Measurements from ENCODE around the gene CEP164. TPM values are rescaled to one million over a fixed set of nuclear protein-coding genes. Genes with fewer than 3 reads are reported as not detected.

Gene CEP164
- polyA plus RNA-seq, 3 donors = 4.3 to 32.1 (median 8.0) TPM

- Histone ChIP-seq H3K4me2 (replicated peaks; ENCODE audit: extremely low read depth, low read length, poor library complexity, severe bottlenecking) (no peak overlapping the region), H3K4me1 (ENCODE audit: control insufficient read depth in 1 of 2, insufficient read depth in 2 of 2, low read length in 2 of 2) (peaks cover 9 to 10% of the 10 kb centered on the region in 2 donors), H3K36me3 (replicated peaks in 1 of 2; ENCODE audit: control insufficient read depth in 1 of 2, insufficient read depth in 2 of 2, low read length in 2 of 2) (no peaks in the 10 kb centered on the region), H3K27me3 (ENCODE audit: control insufficient read depth in 2 of 2, insufficient read depth in 2 of 2, low read length in 2 of 2) (no peaks in the 10 kb centered on the region), H3K4me3 (replicated peaks in 1 of 3; ENCODE audit: low read depth in 2 of 3, low read length in 3 of 3) (no peak overlapping the region), H3K27ac (ENCODE audit: low read depth in 1 of 2, low read length in 2 of 2) (no peak overlapping the region), H3K9me3 (replicated peaks in 1 of 2; ENCODE audit: control insufficient read depth in 1 of 2, insufficient read depth in 1 of 2, low read length in 2 of 2) (no peaks in the 10 kb centered on the region), H3K9ac (ENCODE audit: insufficient read depth, low read length, poor library complexity, severe bottlenecking) (no peak overlapping the region), H4K20me1 (ENCODE audit: insufficient read depth, low read length) (no peaks in the 10 kb centered on the region), H3K79me2 (ENCODE audit: insufficient read depth, low read length) (no peaks in the 10 kb centered on the region), H2AFZ (ENCODE audit: insufficient read depth, low read depth, low read length, poor library complexity, severe bottlenecking) (no peak overlapping the region)
- Mint-ChIP-seq H3K4me1 (peaks cover 10% of the 10 kb centered on the region), H3K9me3 (peaks cover 4 to 13% (median 11%) of the 10 kb centered on the region in 7 donors), H3K27ac (no peak overlapping the region), H3K27me3 (ENCODE audit: low read depth in 3 of 3) (peaks cover 5 to 7% (median 6%) of the 10 kb centered on the region in 3 donors), H3K4me3 (no peak overlapping the region), H3K36me3 (no peaks in the 10 kb centered on the region)
- intact Hi-C loops (cut with micrococcal nuclease) = no loop called here
- no peak for TF ChIP-seq CTCF (IDR thresholded peaks at IDR 0.05)
- 89% methylated on average over 9 of the region's 15 CpGs for WGBS (ENCODE audit: insufficient coverage)
- DNase-seq = no peak
Observed at GRCh38 chr11:117457031-117457785, 129.6 kb downstream of the CEP164 start.

GRCh38 chr11:117457835-117458234, 130.2 kb downstream of the CEP164 start:
- TF ChIP-seq CTCF (IDR thresholded peaks at IDR 0.05) = no peak
- Histone ChIP-seq H3K4me3 (replicated peaks in 1 of 3; ENCODE audit: low read depth in 2 of 3, low read length in 3 of 3) (no peak overlapping the region), H3K27ac (ENCODE audit: low read depth in 1 of 2, low read length in 2 of 2) (no peak overlapping the region), H3K9me3 (replicated peaks in 1 of 2; ENCODE audit: control insufficient read depth in 1 of 2, insufficient read depth in 1 of 2, low read length in 2 of 2) (no peaks in the 10 kb centered on the region), H3K9ac (ENCODE audit: insufficient read depth, low read length, poor library complexity, severe bottlenecking) (no peak overlapping the region), H3K4me1 (ENCODE audit: control insufficient read depth in 1 of 2, insufficient read depth in 2 of 2, low read length in 2 of 2) (peaks cover 9 to 10% of the 10 kb centered on the region in 2 donors), H3K36me3 (replicated peaks in 1 of 2; ENCODE audit: control insufficient read depth in 1 of 2, insufficient read depth in 2 of 2, low read length in 2 of 2) (no peaks in the 10 kb centered on the region), H3K27me3 (ENCODE audit: control insufficient read depth in 2 of 2, insufficient read depth in 2 of 2, low read length in 2 of 2) (no peaks in the 10 kb centered on the region), H3K4me2 (replicated peaks; ENCODE audit: extremely low read depth, low read length, poor library complexity, severe bottlenecking) (no peak overlapping the region), H3K79me2 (ENCODE audit: insufficient read depth, low read length) (no peaks in the 10 kb centered on the region), H4K20me1 (ENCODE audit: insufficient read depth, low read length) (no peaks in the 10 kb centered on the region), H2AFZ (ENCODE audit: insufficient read depth, low read depth, low read length, poor library complexity, severe bottlenecking) (no peak overlapping the region)
- Mint-ChIP-seq H3K4me3 (no peak overlapping the region), H3K36me3 (no peaks in the 10 kb centered on the region), H3K27ac (no peak overlapping the region), H3K27me3 (ENCODE audit: low read depth in 3 of 3) (peaks cover 5 to 6% (median 5%) of the 10 kb centered on the region in 3 donors), H3K4me1 (peaks cover 10% of the 10 kb centered on the region), H3K9me3 (peaks cover 4 to 11% (median 8%) of the 10 kb centered on the region in 7 donors)
- intact Hi-C loops (cut with micrococcal nuclease) = no loop called here
- WGBS (ENCODE audit: insufficient coverage) = 89% methylated on average over 6 of the region's 9 CpGs
- DNase-seq = no peak
